Sigmoid colon (tissue), 7 donors: Measurements from ENCODE around the gene RCAN1. TPM values are rescaled to one million over a fixed set of nuclear protein-coding genes. Genes with fewer than 3 reads are reported as not detected.

Experiments
- DNase-seq: peaks from one replicate; pipeline ENCODE4 v3.0.0-alpha.2; 2019
- H3K27ac ChIP-seq, 4 donors: fragments of 200-600 bp; sonication (generic); one replicate each; pipeline ENCODE4 v1.5.1; 2016 to 2019; ENCODE audit warnings: mild to moderate bottlenecking in 1 of 4
- H3K27me3 ChIP-seq, 3 donors: fragments of 200-600 bp; sonication (generic); one replicate each; pipeline ENCODE4 v1.5.1; 2019; ENCODE audit warnings: mild to moderate bottlenecking in 1 of 3
- H3K36me3 ChIP-seq, 4 donors: fragments of 200-600 bp; sonication (generic); one replicate each; pipeline ENCODE4 v1.5.1; 2016 to 2019
- H3K4me1 ChIP-seq, 4 donors: fragments of 200-600 bp; sonication (generic); one replicate each; pipeline ENCODE4 v1.5.1; 2017 to 2019
- H3K4me3 ChIP-seq, 4 donors: fragments of 200-600 bp; sonication (generic); one replicate each; pipeline ENCODE4 v1.5.1; 2017 to 2019; ENCODE audit warnings: mild to moderate bottlenecking in 2 of 4, moderate library complexity in 1 of 4
- H3K9me3 ChIP-seq, 4 donors: fragments of 200-600 bp in 3 of 4; sonication (generic) in 3 of 4; one replicate each; pipeline versions ENCODE4 v1.5.1 to v1.6.1; 2013 to 2019
- CTCF ChIP-seq, 4 experiments: fragments of 450-650 bp in 3 of 4; fragments of 200-600 bp in 1 of 4; IDR thresholded peaks; one replicate each; pipeline ENCODE4 v1.5.1; 2016 to 2019; ENCODE audit warnings: antibody characterized with exemption in 4 of 4, mild to moderate bottlenecking in 3 of 4, moderate library complexity in 2 of 4
- EP300 ChIP-seq, 4 donors: sonication (generic); formaldehyde crosslinking; IDR thresholded peaks; one replicate each; pipeline ENCODE4 v1.6.1; 2017; ENCODE audit warnings: antibody characterized with exemption in 4 of 4
- POLR2A ChIP-seq, 2 donors: fragments of 450-650 bp; IDR thresholded peaks; one replicate each; pipeline ENCODE4 v1.6.1; 2016; ENCODE audit warnings: antibody characterized with exemption in 2 of 2, mild to moderate bottlenecking in 2 of 2, moderate library complexity in 2 of 2
- POLR2AphosphoS5 ChIP-seq, 4 donors: sonication (generic); formaldehyde crosslinking; IDR thresholded peaks; one replicate each; pipeline ENCODE4 v1.6.1; 2017; ENCODE audit warnings: antibody characterized with exemption in 4 of 4
- WGBS, 2 donors: extraction: QIAGEN DNeasy Blood & Tissue Kit; methylation state at CpG; one replicate each; pipeline ENCODE4 v1.1.7; 2013; 5-methylcytosine and 5-hydroxymethylcytosine counted together
- intact Hi-C: fragments of 100-400 bp; cut with DNase I; formaldehyde crosslinking; loops from one replicate; pipeline ENCODE4 v1.15.1; 2023
- polyA plus RNA-seq, 3 donors: library from polyadenylated mRNA; stranded (reverse); fragments of 200-250 nt; gene quantifications; one replicate each; pipeline ENCODE4 v1.2.3, GENCODE V29; 2013
- total RNA-seq, 4 donors: library from RNA; depleted of rRNA; stranded (reverse); fragments of >200 nt; gene quantifications; one replicate each; pipeline ENCODE4 v1.1.0, GENCODE V29; 2016
- donor health status: healthy with polysubstance abuse.
- donor health status: Bipolar disorder and iron deficiency.
- donor health status: healthy.

RCAN1 gene
- total and polyA plus RNA-seq, 7 donors, result 21.4 to 148 (median 38.3) TPM

- H3K27me3 ChIP-seq, result no peaks in the 10 kb centered on the region
- H3K4me1 ChIP-seq, result peaks cover 0 to 43% (median 31%) of the 10 kb centered on the region in 4 donors
- H3K9me3 ChIP-seq, result no peaks in the 10 kb centered on the region
- TF ChIP-seq POLR2AphosphoS5 (IDR thresholded peaks at IDR 0.05) (peak in 3 of 4 donors; percentile 7 to 33 (median 17)), EP300 (IDR thresholded peaks at IDR 0.05) (no peak)
- H3K36me3 ChIP-seq, result no peaks in the 10 kb centered on the region
- no peak overlapping the region for H3K4me3 ChIP-seq
- WGBS, 2 donors, result 83 to 86% methylated on average over 12 of the region's 12 CpGs
- intact Hi-C loops, result no loop called here
- DNase-seq, result peak; percentile 79
- H3K27ac ChIP-seq, result peak overlapping the region in 3 of 4 donors; percentile 29 to 60 (median 56)
Measured at GRCh38 chr21:34593954-34594531, 20.9 kb downstream of the RCAN1 start.

GRCh38 chr21:34593423-34593822 lies 21.5 kb downstream of the RCAN1 start:
- Histone ChIP-seq H3K9me3 (no peaks in the 10 kb centered on the region), H3K27me3 (no peaks in the 10 kb centered on the region), H3K27ac (peak overlapping the region in 3 of 4 donors; percentile 29 to 60 (median 56)), H3K4me3 (no peak overlapping the region), H3K36me3 (no peaks in the 10 kb centered on the region), H3K4me1 (peaks cover 0 to 43% (median 28%) of the 10 kb centered on the region in 4 donors)
- no peak for DNase-seq
- intact Hi-C loops, result no loop called here
- TF ChIP-seq EP300 (IDR thresholded peaks at IDR 0.05) (no peak), CTCF (IDR thresholded peaks at IDR 0.05) (no peak), POLR2AphosphoS5 (IDR thresholded peaks at IDR 0.05) (no peak), POLR2A (IDR thresholded peaks at IDR 0.05) (no peak)
- 58 to 67% methylated on average over 5 of the region's 5 CpGs for WGBS, 2 donors

- Histone ChIP-seq H3K9me3 (no peaks in the 10 kb centered on the region), H3K27me3 (no peaks in the 10 kb centered on the region), H3K36me3 (no peaks in the 10 kb centered on the region), H3K4me1 (peaks cover 0 to 43% (median 27%) of the 10 kb centered on the region in 4 donors), H3K27ac (peak overlapping the region; percentile 3 to 60 (median 43)), H3K4me3 (peak overlapping the region in 2 of 4 donors; percentile 8 to 15)
- TF ChIP-seq POLR2A (IDR thresholded peaks at IDR 0.05) (no peak), POLR2AphosphoS5 (IDR thresholded peaks at IDR 0.05) (peak in 1 of 4 donors; percentile 10)
- no peak for DNase-seq
- WGBS, 2 donors, result 36 to 57% methylated on average over 17 of the region's 17 CpGs
- intact Hi-C loops, result no loop called here
Measured at GRCh38 chr21:34592120-34592955, 22.6 kb downstream of the RCAN1 start.

- peaks cover 0 to 38% (median 26%) of the 10 kb centered on the region in 4 donors for H3K4me1 ChIP-seq
- no peak for DNase-seq
- no peak for TF ChIP-seq EP300 (IDR thresholded peaks at IDR 0.05)
- TF ChIP-seq POLR2A (IDR thresholded peaks at IDR 0.05), result no peak
- no peak overlapping the region for H3K4me3 ChIP-seq
- no peaks in the 10 kb centered on the region for H3K36me3 ChIP-seq
- WGBS, 2 donors, result 93 to 95% methylated on average over 1 of the region's 1 CpG
- intact Hi-C loops, result no loop called here
- no peak overlapping the region for H3K27ac ChIP-seq
- no peaks in the 10 kb centered on the region for H3K9me3 ChIP-seq
- no peaks in the 10 kb centered on the region for H3K27me3 ChIP-seq
Measured at GRCh38 chr21:34590520-34590919, 24.4 kb downstream of the RCAN1 start.

GRCh38 chr21:34589511-34590282 lies 25.2 kb downstream of the RCAN1 start:
- TF ChIP-seq POLR2A (IDR thresholded peaks at IDR 0.05) (no peak), EP300 (IDR thresholded peaks at IDR 0.05) (no peak), CTCF (IDR thresholded peaks at IDR 0.05) (no peak)
- 90 to 93% methylated on average over 9 of the region's 9 CpGs for WGBS, 2 donors
- intact Hi-C loops, result no loop called here
- H3K4me1 ChIP-seq, result peaks cover 0 to 30% (median 23%) of the 10 kb centered on the region in 4 donors
- H3K27ac ChIP-seq, result no peak overlapping the region
- H3K27me3 ChIP-seq, result no peaks in the 10 kb centered on the region
- no peaks in the 10 kb centered on the region for H3K9me3 ChIP-seq
- no peaks in the 10 kb centered on the region for H3K36me3 ChIP-seq
- no peak overlapping the region for H3K4me3 ChIP-seq
- no peak for DNase-seq
